Activated CD8-positive, alpha-beta T cell treated with anti-CD3 and anti-CD28 coated beads, Interleukin-2, amount 10 ng/mL, durations not matched to agents 7 days and 5 days (primary cell): Measurements from ENCODE around the gene CFAP298. TPM values are rescaled to one million over a fixed set of nuclear protein-coding genes. Genes with fewer than 3 reads are reported as not detected.
"Not testable (repeated sequence)": the region's sequence is repeated elsewhere in the genome, so short reads cannot be mapped to it uniquely, and the experiment has no call there.

Source experiments
- ATAC-seq: fragments of 150-1000 bp; cut with Tn5 transposase; one replicate; pipeline ENCODE4 v1.10.0; 2021; ENCODE audit warnings: moderate library complexity
- CTCF ChIA-PET: fragments of 350-600 bp; sonication (Branson Sonifier 250); formaldehyde crosslinking; loops from one replicate; lab custom pipeline; 2021; ENCODE audit warnings: antibody characterized with exemption; lab: Charles Lee
- POLR2A ChIA-PET: fragments of 350-600 bp; sonication (Branson Sonifier 250); formaldehyde crosslinking; loops from one replicate; lab custom pipeline; 2021; ENCODE audit warnings: antibody characterized with exemption; lab: Charles Lee
- DNase-seq: peaks from one replicate; pipeline ENCODE4 v3.0.0-alpha.2; 2020
- H3K27ac Mint-ChIP-seq: one replicate; pipeline ENCODE4 v1.8.0; 2021; ENCODE audit warnings: mild to moderate bottlenecking, mixed read lengths
- H3K27me3 Mint-ChIP-seq: one replicate; pipeline ENCODE4 v1.8.0; 2021; ENCODE audit warnings: low read depth, mixed read lengths
- H3K36me3 Mint-ChIP-seq: one replicate; pipeline ENCODE4 v1.8.0; 2021; ENCODE audit warnings: low read depth, mixed read lengths
- H3K4me1 Mint-ChIP-seq: one replicate; pipeline ENCODE4 v1.8.0; 2021; ENCODE audit warnings: low read depth, mixed read lengths
- H3K4me3 Mint-ChIP-seq: one replicate; pipeline ENCODE4 v1.8.0; 2021; ENCODE audit warnings: mild to moderate bottlenecking, mixed read lengths
- H3K9me3 Mint-ChIP-seq: one replicate; pipeline ENCODE4 v1.8.0; 2022; ENCODE audit warnings: mixed read lengths; ENCODE audit not compliant: insufficient read depth
- total RNA-seq, 2 experiments: library from RNA; stranded (reverse); gene quantifications; one replicate each; pipeline ENCODE4 v1.2.3, GENCODE V29; 2021

Gene CFAP298
- total RNA-seq, 2 experiments from 2014 or later = 36.7 to 38.2 TPM

DNA sequence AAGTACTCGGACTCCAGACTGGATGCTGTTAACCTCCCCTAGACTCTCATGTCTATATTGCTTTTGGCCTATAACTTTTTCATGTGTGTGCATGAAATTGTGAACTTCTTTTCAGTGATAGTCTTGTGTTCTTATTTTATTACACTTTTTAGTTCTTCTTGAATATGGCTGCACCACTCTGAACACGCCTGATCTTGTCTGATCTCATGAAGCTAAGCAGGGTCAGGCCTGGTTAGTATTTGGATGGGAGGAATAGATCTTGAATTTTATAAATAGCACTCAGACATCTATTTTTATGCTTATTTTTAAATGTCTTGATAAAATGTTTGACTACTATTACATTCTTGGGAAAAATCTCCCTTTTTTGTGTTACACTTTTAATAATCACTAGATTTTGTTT is 49.3 kb downstream of the CFAP298 start:
- DNase-seq (no peak), ATAC-seq (no peak)
- Mint-ChIP-seq H3K4me3 (no peak overlapping the region), H3K27me3 (no peaks in the 10 kb centered on the region), H3K36me3 (peaks cover 11% of the 10 kb centered on the region), H3K4me1 (peaks cover 6% of the 10 kb centered on the region), H3K9me3 (peaks cover 11% of the 10 kb centered on the region), H3K27ac (no peak overlapping the region)
- ChIA-PET CTCF (interaction anchor here (0.6 to 4.8 kb wide), 10 partner anchors 16 to 166 kb away, joined by 3 to 34 read pairs (median 4); no protein-coding TSS in a partner anchor), POLR2A (no interaction called here)

DNA sequence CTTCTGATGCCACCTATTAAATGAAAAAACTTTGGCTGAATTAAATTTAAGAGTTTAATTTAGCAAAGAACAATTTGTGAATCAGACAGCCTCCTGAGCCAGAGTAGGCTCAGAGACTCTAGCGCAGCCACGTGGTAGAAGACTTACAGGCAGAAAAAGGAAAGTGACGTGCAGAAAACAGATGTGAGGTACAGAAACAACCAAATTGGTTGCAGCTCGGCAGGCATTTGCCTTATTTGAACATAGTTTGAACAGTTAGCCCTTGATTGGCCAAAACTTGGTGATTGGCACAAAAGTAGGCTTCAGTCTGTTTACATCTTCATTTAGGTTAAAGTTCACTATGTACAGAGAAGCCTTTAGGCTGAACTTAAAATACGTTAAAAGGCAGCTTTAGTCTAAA is 49.8 kb downstream of the CFAP298 start:
- ChIA-PET POLR2A (no interaction called here), CTCF (interaction anchor here (0.6 to 4.8 kb wide), 10 partner anchors 15 to 166 kb away, joined by 3 to 34 read pairs (median 4); no protein-coding TSS in a partner anchor)
- no peak overlapping the region for H3K4me3 Mint-ChIP-seq
- peaks cover 11% of the 10 kb centered on the region for H3K36me3 Mint-ChIP-seq
- no peaks in the 10 kb centered on the region for H3K27me3 Mint-ChIP-seq
- DNase-seq = peak; percentile 59
- peaks cover 7% of the 10 kb centered on the region for H3K4me1 Mint-ChIP-seq
- H3K27ac Mint-ChIP-seq = no peak overlapping the region
- peak; percentile 61 for ATAC-seq
- peaks cover 11% of the 10 kb centered on the region for H3K9me3 Mint-ChIP-seq

DNA sequence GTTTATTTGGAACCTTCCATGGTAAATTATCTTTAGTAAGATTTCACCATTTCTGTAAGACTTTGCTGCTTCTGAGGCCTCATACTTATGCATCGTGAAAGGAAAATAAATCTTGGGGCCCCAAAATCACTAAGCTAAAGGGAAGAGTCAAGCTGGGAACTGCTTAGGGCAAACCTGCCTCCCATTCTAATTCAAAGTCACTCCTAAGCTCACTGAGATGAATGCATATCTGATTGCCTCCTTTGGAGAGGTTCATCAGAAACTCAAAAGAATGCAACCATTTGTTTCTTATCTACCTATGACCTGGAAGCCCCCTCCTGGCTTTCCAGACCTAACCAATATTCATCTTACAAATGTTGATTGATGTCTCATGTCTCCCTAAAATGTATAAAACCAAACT is 50.7 kb downstream of the CFAP298 start:
- H3K27me3 Mint-ChIP-seq, DNase-seq, H3K27ac Mint-ChIP-seq, H3K4me3 Mint-ChIP-seq, POLR2A ChIA-PET, ATAC-seq, H3K4me1 Mint-ChIP-seq: not testable (repeated sequence)
- Mint-ChIP-seq H3K36me3 (peaks cover 11% of the 10 kb centered on the region), H3K9me3 (peaks cover 11% of the 10 kb centered on the region)
- CTCF ChIA-PET = interaction anchor here (0.9 to 4.8 kb wide), 7 partner anchors 17 to 167 kb away, joined by 3 to 34 read pairs (median 4); no protein-coding TSS in a partner anchor

DNA sequence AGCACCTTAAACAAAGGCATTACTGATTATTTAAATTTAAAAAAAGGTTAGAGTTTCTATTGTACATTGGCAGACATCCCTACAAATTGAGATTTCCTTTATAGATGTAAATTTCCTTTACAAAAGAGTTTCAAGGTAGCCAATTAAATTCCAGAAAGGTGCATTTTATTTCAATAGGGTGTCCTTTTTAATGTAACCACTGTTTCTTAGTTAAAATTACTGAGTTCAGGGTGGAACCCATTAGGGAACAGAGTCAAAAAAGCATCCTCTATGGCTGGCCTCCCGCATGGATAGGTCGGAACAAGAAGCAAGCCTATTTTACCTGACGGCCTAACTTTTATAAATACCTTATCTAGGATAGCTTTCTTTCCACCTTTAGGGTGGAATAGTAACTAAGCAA is 51.3 kb downstream of the CFAP298 start:
- H3K36me3 Mint-ChIP-seq = peaks cover 11% of the 10 kb centered on the region
- H3K4me1 Mint-ChIP-seq = peaks cover 7% of the 10 kb centered on the region
- CTCF ChIA-PET = interaction anchor here (1.4 to 4.8 kb wide), 2 partner anchors 8 to 159 kb away, joined by 9 to 34 read pairs; no protein-coding TSS in a partner anchor
- DNase-seq = no peak
- no peak overlapping the region for H3K27ac Mint-ChIP-seq
- H3K27me3 Mint-ChIP-seq = no peaks in the 10 kb centered on the region
- ATAC-seq = no peak
- no peak overlapping the region for H3K4me3 Mint-ChIP-seq
- H3K9me3 Mint-ChIP-seq = peaks cover 11% of the 10 kb centered on the region
- POLR2A ChIA-PET = no interaction called here

DNA sequence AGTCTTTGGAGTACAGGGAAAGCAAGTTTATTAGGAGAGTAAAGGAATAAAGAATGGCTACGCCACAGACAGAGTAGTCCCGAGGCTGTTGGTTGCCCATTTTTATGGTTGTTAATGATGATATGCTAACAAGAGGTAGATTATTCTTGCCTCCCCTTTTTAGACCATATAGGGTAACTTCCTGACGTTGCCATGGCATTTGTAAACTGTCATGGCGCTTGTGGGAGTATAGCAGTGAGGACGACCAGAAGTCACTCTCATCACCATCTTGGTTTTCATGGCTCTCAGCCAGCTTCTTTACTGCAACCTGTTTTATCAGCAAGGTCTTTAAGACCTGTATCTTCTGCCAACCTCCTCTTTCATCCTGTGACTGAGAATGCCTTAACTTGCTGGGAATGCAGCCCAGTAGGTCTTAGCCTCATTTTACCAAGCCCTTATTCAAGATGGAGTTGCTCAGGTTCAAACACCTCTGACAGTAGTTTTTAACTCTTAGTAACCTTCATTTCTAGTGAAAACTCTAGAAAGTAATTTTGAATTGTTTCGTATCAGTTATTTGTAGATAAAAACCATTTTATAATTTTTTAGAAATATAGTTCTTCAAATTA is 53.1 kb downstream of the CFAP298 start:
- H3K4me1 Mint-ChIP-seq = peaks cover 11% of the 10 kb centered on the region
- no peaks in the 10 kb centered on the region for H3K27me3 Mint-ChIP-seq

DNA sequence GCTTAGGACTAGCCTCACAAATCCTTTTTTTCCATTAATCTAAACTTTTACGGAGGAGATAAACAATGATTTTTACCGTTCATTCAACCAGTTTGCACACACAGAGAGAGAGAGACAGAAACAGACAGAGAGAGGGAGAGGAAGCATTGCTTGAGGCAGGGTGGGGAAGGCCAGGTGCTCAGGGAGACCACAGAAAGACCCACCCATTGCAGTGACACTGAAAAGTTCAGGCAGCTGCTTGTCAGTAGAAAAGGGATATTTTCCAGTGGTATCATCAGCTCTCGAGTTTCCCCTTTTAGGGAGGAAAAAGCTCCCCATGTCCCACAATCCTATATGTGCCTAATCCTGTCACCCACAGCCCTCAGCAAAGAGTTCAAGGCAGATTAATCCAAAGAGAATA is 54.1 kb downstream of the CFAP298 start:
- DNase-seq (no peak), ATAC-seq (no peak)
- Mint-ChIP-seq H3K4me3 (no peak overlapping the region), H3K9me3 (no peaks in the 10 kb centered on the region), H3K27me3 (no peaks in the 10 kb centered on the region), H3K4me1 (peaks cover 11% of the 10 kb centered on the region), H3K27ac (no peak overlapping the region), H3K36me3 (no peaks in the 10 kb centered on the region)
- ChIA-PET POLR2A (no interaction called here), CTCF (interaction anchor here (0.8 to 1.2 kb wide), 2 partner anchors 11 to 27 kb away, joined by 3 read pairs; no protein-coding TSS in a partner anchor)

More for the DNA sequence above, 53.1 kb downstream of the CFAP298 start:
- ChIA-PET CTCF (interaction anchor here (4.8 kb wide), 1 partner anchor 157 kb away, joined by 34 read pairs; no protein-coding TSS in a partner anchor), POLR2A (no interaction called here)
- no peak overlapping the region for H3K27ac Mint-ChIP-seq
- ATAC-seq (no peak), DNase-seq (no peak)
- H3K4me3 Mint-ChIP-seq = no peak overlapping the region
- no peaks in the 10 kb centered on the region for H3K9me3 Mint-ChIP-seq
- no peaks in the 10 kb centered on the region for H3K36me3 Mint-ChIP-seq

DNA sequence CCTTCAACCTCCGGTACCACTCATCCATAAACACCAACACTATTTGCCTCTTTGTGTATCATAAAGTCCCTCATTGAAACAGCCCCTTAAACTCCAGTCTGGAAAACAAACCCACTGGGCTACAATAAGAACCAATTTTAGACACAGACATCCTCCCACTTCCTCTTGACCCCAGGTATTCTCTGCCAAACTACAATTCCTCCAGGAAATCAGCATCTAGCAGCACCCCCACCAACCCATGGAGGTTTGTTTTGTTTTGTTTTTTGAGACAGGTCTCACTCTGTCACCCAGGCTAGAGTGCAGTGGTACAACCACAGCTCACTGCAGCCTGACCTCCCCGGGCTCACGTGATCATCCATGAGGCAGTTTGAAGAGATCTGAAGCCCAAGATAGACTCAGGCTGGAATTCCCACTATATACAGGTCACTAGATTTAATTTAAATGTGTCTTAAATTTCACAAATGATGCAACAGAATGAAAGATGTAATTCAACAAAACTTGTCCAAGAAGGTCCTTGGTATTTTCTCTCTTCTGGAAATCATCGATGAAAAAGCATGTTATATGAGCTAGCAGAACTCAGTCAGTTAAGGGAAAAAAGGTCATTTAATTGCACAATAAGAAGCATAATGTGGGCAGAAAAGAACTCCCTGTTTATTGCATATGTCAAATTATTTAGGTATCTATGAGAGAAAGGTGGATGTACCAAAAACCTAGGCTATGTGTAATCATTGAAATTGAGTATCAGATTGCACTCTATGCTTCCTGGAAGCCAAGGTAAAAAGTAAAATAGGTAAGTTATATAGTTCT is 57.1 kb downstream of the CFAP298 start:
- Mint-ChIP-seq H3K9me3 (no peaks in the 10 kb centered on the region), H3K4me3 (no peak overlapping the region), H3K4me1 (peaks cover 7% of the 10 kb centered on the region), H3K27ac (no peak overlapping the region), H3K36me3 (no peaks in the 10 kb centered on the region), H3K27me3 (no peaks in the 10 kb centered on the region)
- ATAC-seq (no peak), DNase-seq (no peak)
- ChIA-PET CTCF (no interaction called here), POLR2A (no interaction called here)

DNA sequence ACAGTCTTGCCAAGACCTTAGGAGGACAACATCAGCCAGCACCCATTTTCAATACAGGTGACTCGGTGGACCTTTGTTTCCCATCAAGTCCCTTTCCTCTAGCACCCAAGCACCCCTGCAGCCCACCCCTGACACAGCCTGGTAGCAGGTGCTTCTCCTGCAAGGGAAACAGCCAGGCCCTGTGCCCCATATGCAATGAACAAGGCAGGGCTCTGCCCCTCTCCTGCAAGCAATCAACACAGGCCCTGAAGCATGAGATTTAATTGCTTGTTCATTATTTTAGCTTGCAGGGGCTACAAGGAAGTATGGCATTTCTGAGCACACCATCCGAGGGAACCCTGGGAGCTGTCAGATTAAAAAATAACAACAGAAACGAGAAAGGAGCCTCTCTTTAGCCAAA is 62.3 kb downstream of the CFAP298 start:
- DNase-seq (no peak), ATAC-seq (no peak)
- POLR2A ChIA-PET = no interaction called here
- peaks cover 3% of the 10 kb centered on the region for H3K4me1 Mint-ChIP-seq
- H3K27ac Mint-ChIP-seq = no peak overlapping the region
- CTCF ChIA-PET = no interaction called here
- no peak overlapping the region for H3K4me3 Mint-ChIP-seq
- no peaks in the 10 kb centered on the region for H3K36me3 Mint-ChIP-seq
- no peaks in the 10 kb centered on the region for H3K9me3 Mint-ChIP-seq
- H3K27me3 Mint-ChIP-seq = peaks cover 3% of the 10 kb centered on the region

DNA sequence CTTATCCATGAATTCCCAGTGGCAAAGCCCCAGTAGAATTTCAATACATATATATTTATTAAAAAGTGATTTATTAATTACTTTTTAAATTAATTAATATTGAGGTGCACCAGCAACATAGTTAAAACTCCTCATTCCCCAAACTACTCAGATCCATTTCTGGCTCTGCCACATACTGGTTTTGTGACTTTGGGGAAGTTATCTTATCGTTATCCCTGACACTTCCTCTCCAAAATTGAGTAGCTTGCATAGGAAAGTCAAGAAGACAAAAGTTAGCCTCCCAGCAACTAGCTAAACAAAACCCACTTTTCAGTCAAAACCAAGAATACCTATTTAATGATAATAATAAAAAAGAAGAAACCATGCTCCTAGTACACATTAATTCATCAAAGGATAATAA is 62.7 kb downstream of the CFAP298 start:
- ChIA-PET POLR2A (no interaction called here), CTCF (no interaction called here)
- Mint-ChIP-seq H3K4me3 (no peak overlapping the region), H3K27me3 (peaks cover 3% of the 10 kb centered on the region), H3K27ac (no peak overlapping the region), H3K36me3 (no peaks in the 10 kb centered on the region), H3K4me1 (no peaks in the 10 kb centered on the region), H3K9me3 (no peaks in the 10 kb centered on the region)
- no peak for ATAC-seq
- no peak for DNase-seq

Other genes starting within 250 kb of the CFAP298 start
- 10 to 100 TPM; 17.4 to 19.4 TPM for gene URB1, start 219.4 kb downstream of the CFAP298 start, total RNA-seq
- gene EVA1C, start 199.7 kb downstream of the CFAP298 start, total RNA-seq = 1 to 10 TPM; 3.0 to 3.5 TPM
- gene TCP10L, start 26.9 kb downstream of the CFAP298 start, total RNA-seq = under 1 TPM; 0.42 to 0.68 TPM
- gene SYNJ1, start 115.6 kb upstream of the CFAP298 start, total RNA-seq = 10 to 100 TPM; 16.0 to 21.8 TPM
- 10 to 100 TPM; 48.4 to 52.7 TPM for gene PAXBP1, start 159.4 kb upstream of the CFAP298 start, total RNA-seq